HG03354 (cell line): ENCODE data around the gene EOGT.

Experiments used
- ATAC-seq: cut with Tn5 transposase; IDR thresholded peaks from one replicate; pipeline ENCODE4 v1.9.1; 2021; ENCODE audit warnings: mild to moderate bottlenecking; ENCODE audit not compliant: unreplicated experiment, poor library complexity, severe bottlenecking

The EOGT gene

DNA sequence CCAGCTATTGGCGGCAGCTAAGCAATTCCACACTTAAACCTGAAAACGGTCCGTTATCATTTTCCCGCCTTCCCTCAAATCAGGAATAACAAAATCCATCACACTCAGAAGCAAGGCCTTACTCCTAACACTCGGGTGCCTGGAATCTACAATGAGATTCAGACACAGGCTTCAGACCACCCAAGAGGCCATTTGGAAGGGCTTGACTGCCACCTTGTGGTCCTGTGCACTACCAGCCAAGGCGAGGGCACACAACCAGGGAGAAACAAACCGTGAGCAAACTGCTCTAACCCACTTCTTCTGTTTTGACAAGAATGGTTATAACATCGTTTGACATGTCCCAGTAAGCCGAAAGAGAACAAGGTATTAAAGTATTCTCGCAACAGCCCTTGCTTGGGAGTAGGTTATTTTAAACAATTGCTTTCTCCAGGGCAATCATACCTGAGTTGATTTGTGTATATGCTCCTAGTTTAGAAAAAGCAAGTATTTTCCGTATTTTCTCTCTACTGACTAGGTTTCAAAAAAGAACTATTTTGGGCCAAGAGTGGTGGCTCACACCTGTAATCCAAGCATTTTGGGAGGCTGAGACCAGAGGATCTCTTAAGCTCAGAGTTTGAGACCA is 41.0 kb downstream of the EOGT start:
- peak; percentile 84 for ATAC-seq

DNA sequence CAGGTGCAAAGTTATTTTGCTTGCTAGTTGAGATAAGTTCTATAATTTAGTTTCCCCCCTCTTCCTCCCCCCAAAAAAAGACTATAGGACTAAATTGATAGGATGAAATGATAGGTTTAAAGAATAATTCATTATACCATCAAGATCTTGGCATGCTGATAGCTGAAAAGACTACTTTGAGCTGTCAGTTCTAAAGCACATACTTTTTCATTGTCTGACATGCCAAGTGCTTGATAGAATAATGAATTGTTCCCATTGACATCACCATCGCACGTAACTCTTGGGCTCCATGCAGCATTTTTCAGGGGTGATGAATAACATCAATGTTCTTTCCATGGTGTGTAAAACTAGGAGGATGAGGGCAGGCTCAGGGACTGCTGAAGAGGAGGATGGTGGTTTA is 48.8 kb downstream of the EOGT start:
- no peak for ATAC-seq

DNA sequence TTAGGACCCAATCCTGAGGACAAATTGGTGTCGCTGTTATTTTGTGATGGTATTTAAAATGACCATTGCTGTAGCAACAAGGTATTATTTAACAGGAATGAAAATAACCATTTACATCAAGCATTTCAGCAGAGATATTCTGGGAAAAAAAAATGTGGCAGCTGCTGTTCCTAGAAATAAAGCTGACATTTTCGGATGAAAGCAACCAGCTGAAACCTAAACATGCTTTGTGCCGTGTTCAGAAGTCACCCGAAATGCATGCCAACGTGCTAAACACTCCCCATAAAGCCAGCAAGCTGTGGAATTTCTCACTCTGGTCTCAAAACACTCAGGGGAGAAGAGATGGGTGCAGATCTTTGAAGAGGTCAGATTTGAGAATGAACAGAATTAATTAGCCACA is 49.6 kb downstream of the EOGT start:
- no peak for ATAC-seq

DNA sequence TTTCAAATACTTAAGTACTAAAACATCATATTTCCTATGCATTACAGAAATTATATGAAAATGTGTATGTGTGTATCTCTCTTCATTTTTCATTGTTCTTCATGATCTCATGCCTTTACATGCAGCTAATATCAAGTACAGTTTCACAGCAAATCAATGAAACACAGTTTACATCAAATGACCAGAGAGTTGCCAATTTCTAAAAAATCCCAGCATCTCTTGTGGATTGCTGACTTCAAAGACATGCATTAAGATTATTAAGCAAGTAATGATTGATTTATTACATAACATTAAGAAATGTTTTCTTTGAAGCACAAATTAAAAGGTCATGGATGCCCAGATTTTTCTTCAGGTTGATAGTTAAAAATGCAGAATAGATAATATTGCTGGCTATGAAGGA is 50.1 kb downstream of the EOGT start:
- no peak for ATAC-seq

DNA sequence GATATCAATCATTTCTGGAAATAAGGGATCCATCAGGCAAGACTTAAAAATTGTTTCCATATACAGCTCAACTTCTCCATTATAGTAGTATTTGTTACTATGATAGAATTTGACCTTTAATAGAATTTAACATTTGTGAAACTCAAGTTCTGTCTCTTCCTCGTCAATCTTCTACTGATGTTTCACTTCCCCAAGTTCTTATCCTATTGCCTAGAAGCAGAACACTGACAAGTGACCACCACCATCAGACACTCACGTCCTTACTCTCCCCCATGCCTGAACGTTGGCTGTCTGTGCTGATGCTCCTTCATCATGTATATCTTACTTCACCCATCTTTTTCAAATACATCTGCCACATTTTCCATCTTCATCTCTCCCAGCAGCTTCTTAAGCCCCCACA is 54.6 kb downstream of the EOGT start:
- no peak for ATAC-seq

DNA sequence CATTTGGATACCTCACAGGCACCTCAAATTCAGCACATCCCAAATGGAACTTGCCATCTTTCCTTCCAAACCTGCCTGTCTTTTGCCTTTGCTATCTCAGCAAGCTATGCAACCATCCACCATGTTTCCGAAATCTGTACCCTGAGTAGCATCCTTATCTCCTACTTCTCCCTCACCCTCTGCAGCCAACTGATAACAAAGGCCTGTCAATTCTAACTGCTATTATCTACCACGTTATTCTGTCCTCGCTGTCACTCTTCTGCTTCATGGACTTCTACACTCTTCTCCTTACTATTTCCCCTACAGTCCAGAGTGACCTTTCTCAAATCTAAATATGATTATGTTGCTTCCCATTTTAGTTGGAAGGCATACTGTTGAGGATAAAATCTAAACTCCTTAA is 55.6 kb downstream of the EOGT start:
- no peak for ATAC-seq

DNA sequence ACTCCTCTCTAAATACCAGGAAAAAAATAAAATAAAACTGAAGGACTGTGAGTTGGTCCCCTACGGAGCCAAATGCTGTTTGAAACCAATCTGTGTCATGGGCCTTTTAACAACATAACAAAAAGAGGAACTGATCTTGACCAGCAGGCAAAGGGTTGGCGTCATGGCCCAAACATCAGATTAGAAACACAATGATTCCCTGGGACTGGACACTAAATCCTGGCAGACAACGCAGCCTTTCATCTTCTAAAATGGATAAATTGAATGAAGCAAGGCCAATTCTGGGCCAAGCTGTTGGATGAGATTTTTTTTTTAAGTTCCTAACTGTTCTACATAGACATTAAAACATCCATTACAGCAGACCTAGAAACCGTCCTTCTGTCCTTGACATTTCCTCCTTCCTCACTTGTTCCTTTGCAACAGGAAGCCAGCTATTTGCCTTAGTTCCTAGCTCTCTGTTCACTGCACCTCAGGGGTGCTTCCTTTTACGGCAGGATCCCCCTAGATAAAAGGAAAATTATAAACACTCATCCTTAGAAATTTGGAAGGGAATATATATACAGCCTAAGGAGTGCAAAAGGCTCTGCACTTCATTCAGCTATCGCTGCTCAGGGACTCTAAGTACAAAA is 59.6 kb downstream of the EOGT start:
- no peak for ATAC-seq

DNA sequence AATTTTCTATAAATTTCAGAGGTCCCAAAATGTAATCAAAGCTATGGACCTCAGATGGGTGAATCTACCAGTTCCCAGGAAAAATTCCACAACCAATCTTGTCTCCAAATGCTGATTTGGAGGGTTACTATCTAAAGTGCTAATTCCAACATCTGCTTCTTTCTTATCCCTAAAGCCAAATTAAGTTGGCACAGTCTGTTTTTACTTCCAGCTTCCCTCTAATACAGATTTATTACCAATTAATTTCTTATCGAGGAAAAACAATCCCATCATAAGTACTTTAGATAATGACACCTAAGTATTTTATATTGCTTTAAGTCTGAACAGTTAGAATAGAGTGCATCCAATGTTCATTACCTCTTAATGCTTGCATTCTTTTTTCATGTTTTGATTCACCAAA is 68.3 kb downstream of the EOGT start:
- ATAC-seq, result no peak

DNA sequence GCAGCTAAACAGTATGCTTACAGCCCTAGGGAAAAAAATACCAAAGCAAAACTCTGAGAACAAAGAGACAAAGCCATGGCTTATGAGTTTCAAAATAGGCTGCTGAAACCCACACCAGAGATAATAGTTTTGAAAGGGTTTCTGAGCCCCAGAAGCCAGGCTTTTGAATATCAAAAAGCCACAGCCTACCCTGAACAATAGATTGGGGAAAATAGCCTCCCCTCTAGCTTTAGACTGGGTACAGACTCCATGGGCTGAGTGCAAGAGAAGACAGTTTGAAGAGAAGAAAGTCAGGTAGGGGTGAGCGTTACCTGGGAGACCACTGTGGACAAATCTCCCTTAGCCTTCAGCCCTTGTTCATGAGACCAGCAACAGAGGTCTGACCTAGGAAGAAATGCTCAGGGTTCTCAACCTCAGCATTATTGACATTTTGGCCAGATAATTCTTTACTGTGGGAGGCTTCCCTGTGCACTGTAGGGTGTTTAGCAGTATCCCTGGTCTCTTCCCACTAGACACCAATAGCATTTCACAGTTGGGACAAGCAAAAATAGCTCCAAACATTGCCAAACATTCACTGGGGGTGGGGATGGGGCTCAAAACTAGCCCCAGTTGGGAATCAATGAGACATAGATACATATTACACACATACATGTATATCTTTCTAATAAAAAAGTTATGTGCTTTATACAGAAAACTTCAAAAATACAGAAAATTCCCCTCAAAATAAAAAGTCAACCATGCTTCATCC is 69.6 kb downstream of the EOGT start:
- ATAC-seq, result no peak

DNA sequence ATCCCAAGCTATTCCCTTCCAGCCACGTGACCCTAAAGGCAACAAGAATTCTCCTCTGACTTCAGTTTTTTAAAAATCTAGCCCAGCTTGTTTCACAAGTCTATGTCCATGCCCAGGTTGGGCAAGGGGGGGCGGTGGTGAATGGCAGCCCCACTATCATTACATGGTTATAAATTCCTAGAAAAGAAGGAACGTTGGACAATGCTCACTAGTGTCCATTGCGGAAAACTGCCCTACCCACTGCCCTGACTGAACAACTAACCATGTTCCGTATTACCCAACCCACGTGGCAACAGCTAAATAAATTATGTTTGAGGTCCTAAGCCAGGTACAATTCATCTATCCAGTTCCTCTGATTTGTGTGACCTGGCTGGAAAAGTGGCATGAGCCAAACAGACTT is 72.4 kb downstream of the EOGT start:
- no peak for ATAC-seq

DNA sequence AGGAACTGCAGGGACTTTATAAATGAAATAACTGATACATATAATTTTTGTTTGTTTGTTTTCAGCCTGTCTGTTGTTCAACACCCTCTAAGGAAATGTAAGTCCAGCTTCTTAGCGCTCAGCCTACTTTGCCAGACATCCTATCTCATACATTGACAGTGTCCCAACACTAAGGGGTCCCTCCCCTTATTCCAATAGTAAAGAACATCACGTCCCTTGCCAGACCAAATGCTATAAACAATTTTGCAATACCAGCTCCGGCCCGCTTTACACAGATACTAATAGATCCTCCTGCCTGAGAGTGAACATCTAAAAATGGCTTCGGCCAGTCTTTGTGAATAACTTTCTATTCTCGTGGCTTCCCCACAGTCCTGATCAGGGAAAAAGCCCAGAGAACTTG is 76.6 kb downstream of the EOGT start:
- no peak for ATAC-seq

DNA sequence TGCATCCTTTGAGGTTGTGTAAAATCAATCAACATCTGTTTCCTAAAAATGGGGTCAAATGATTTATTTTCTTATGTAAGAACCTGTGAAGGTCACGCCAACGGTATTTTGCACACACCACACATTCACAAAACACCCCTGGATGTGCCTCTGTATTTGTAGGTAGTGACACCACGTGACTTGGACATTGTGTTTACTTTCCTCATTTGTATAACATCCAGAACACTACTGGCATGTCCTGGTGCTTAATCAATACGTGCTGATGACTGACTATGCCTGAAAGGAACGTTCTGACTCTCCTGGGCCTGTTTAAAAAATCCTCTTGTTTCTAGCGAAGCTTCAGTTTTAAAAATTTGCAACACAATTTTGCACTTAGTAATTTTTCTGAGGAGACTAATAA is 77.7 kb downstream of the EOGT start:
- no peak for ATAC-seq

DNA sequence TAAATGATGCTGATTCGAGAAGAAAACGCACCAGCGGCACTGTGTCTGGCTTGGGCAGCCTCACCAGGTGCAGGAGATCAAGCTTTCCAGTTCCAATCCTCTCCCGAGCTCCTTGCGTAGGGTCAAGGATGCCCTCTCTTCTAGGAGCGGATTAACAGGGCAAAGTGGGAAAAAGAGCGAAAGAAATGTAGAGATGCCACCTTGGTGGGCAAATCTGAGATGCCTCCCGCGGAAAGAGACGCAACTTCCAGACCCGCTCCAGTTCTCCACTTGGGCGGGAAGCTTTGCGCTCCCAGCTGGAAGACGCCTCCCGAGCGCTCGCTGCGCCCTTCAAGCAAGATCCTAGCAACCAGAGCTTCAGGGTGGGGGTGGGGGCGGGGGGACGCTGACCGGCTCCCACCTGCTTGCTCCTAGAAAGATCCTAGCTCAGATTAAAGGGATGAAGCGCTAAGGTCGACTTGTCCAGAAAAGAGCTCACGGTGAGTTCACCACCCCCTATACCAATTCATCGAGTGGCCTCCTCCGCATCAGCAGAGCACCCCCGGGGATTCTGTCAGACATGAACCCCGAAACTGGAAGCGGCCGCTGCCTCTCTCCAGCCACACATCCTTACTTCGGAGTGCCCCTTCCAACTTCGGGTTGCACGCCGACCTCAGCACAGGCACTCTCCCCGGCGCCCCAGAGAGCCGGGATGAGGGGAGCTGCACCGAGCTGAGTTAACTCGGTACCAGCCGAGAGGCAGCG is 81.9 kb downstream of the EOGT start:
- no peak for ATAC-seq
